Activated CD4-positive, alpha-beta T cell treated with anti-CD3 and anti-CD28 coated beads, Interleukin-2, amount 50 U/mL, for 16 hours (primary cell): ENCODE data around the gene SVIL.

Source experiments
- DNase-seq: peaks from one replicate; pipeline ENCODE4 v3.0.0-alpha.2; 2020

SVIL gene

GRCh38 chr10:29634764-29635625 is at the start of gene SVIL:
SVIL (minus strand) TSS chr10:29634971; CDS start chr10:29555058, 79,913 bp downstream.
- DNase-seq, result no peak

GRCh38 chr10:29681676-29682448 is 47.1 kb upstream of the SVIL start:
- DNase-seq, result peak; percentile 58

GRCh38 chr10:29680091-29680490 is 45.3 kb upstream of the SVIL start:
- no peak for DNase-seq

- no peak for DNase-seq
Observed at GRCh38 chr10:29676732-29677131, 42.0 kb upstream of the SVIL start.

GRCh38 chr10:29675984-29676383 is 41.2 kb upstream of the SVIL start:
- no peak for DNase-seq

GRCh38 chr10:29671968-29672367 is 37.2 kb upstream of the SVIL start:
- no peak for DNase-seq

- DNase-seq, result no peak
Observed at GRCh38 chr10:29671228-29671780, 36.5 kb upstream of the SVIL start.

- DNase-seq, result no peak
Observed at GRCh38 chr10:29670761-29671160, 36.0 kb upstream of the SVIL start.

- DNase-seq, result no peak
Observed at GRCh38 chr10:29669149-29669548, 34.4 kb upstream of the SVIL start.

GRCh38 chr10:29668628-29669027 is 33.9 kb upstream of the SVIL start:
- DNase-seq, result no peak

- DNase-seq, result no peak
Observed at GRCh38 chr10:29667191-29667590, 32.4 kb upstream of the SVIL start.

GRCh38 chr10:29666201-29666600 is 31.4 kb upstream of the SVIL start:
- DNase-seq, result no peak

- DNase-seq, result no peak
Observed at GRCh38 chr10:29663718-29664117, 28.9 kb upstream of the SVIL start.

- DNase-seq, result peak; percentile 92
Observed at GRCh38 chr10:29658984-29659965, 24.5 kb upstream of the SVIL start.

- DNase-seq, result peak; percentile 24
Observed at GRCh38 chr10:29657719-29658274, 23.0 kb upstream of the SVIL start.

GRCh38 chr10:29656451-29656992 is 21.8 kb upstream of the SVIL start:
- no peak for DNase-seq

GRCh38 chr10:29652192-29652591 is 17.4 kb upstream of the SVIL start:
- no peak for DNase-seq

- DNase-seq, result no peak
Observed at GRCh38 chr10:29651767-29652166, 17.0 kb upstream of the SVIL start.

- DNase-seq, result no peak
Observed at GRCh38 chr10:29650552-29650944, 15.8 kb upstream of the SVIL start.

GRCh38 chr10:29649561-29650551 is 15.1 kb upstream of the SVIL start:
- no peak for DNase-seq

- DNase-seq, result no peak
Observed at GRCh38 chr10:29648983-29649268, 14.2 kb upstream of the SVIL start.
